ENCODE measurements around the gene MGAT1.

The MGAT1 gene

GRCh38 chr5:180823940-180824629 lies 21.5 kb upstream of the MGAT1 start:
- no peak for DNase-seq

GRCh38 chr5:180823346-180823745 lies 20.7 kb upstream of the MGAT1 start:
- no peak for DNase-seq

- DNase-seq, result no peak
These were observed 18.9 kb upstream of the MGAT1 start for GRCh38 chr5:180821538-180821937.

- DNase-seq, result no peak
These were observed 18.2 kb upstream of the MGAT1 start for GRCh38 chr5:180820788-180821321.

GRCh38 chr5:180818677-180819341 lies 16.2 kb upstream of the MGAT1 start:
- DNase-seq, result no peak

- no peak for DNase-seq
These were observed 15.5 kb upstream of the MGAT1 start for GRCh38 chr5:180817893-180818674.

GRCh38 chr5:180816608-180817534 lies 14.3 kb upstream of the MGAT1 start:
- DNase-seq, result no peak

- no peak for DNase-seq
These were observed 12.8 kb upstream of the MGAT1 start for GRCh38 chr5:180815293-180815917.

- no peak for DNase-seq
These were observed 10.8 kb upstream of the MGAT1 start for GRCh38 chr5:180813420-180813819.

GRCh38 chr5:180811623-180812124 lies 9.1 kb upstream of the MGAT1 start:
- no peak for DNase-seq

- peak in 1 of 2 donors; percentile 73 for DNase-seq
These were observed 8.5 kb upstream of the MGAT1 start for GRCh38 chr5:180810959-180811622.

GRCh38 chr5:180810210-180810958 lies 7.8 kb upstream of the MGAT1 start:
- DNase-seq, result peak; percentile 91 to 95

GRCh38 chr5:180809403-180810209 lies 7.0 kb upstream of the MGAT1 start:
- peak; percentile 83 to 91 for DNase-seq

- DNase-seq, result no peak
These were observed 5.9 kb upstream of the MGAT1 start for GRCh38 chr5:180808461-180809000.

- no peak for DNase-seq
These were observed 5.2 kb upstream of the MGAT1 start for GRCh38 chr5:180807654-180808414.

GRCh38 chr5:180807046-180807445 lies 4.4 kb upstream of the MGAT1 start:
- no peak for DNase-seq

- no peak for DNase-seq
These were observed 3.9 kb upstream of the MGAT1 start for GRCh38 chr5:180806351-180807011.

GRCh38 chr5:180804129-180804618 lies 1.6 kb upstream of the MGAT1 start:
- no peak for DNase-seq
